ENCODE measurements around the gene TBC1D3K. TPM values are rescaled to one million over a fixed set of nuclear protein-coding genes. Genes with fewer than 3 reads are reported as not detected.
"Not testable (repeated sequence)": the region's sequence is repeated elsewhere in the genome, so short reads cannot be mapped to it uniquely, and the experiment has no call there.

Gene TBC1D3K
- total RNA-seq (not detected), polyA plus RNA-seq (ENCODE audit: insufficient read depth in 1 of 8, insufficient read length in 8 of 8, low replicate concordance in 1 of 8) (not detected)
- long read RNA-seq, donor 1 = 0 reads
- long read RNA-seq, donor 2 = 0 reads
- long read RNA-seq, donor 3 = 0 reads
- long read RNA-seq, donor 4 = 0 reads
- long read RNA-seq, donor 5 = 0 reads
- long read RNA-seq, donor 6 = 0 reads
- long read RNA-seq, donor 7 = 0 reads
- long read RNA-seq, donor 8 = 0 reads
- long read RNA-seq, donor 9 = 0 reads
- long read RNA-seq, donor 10 = 0 reads
- long read RNA-seq, donor 11 = 0 reads

DNA sequence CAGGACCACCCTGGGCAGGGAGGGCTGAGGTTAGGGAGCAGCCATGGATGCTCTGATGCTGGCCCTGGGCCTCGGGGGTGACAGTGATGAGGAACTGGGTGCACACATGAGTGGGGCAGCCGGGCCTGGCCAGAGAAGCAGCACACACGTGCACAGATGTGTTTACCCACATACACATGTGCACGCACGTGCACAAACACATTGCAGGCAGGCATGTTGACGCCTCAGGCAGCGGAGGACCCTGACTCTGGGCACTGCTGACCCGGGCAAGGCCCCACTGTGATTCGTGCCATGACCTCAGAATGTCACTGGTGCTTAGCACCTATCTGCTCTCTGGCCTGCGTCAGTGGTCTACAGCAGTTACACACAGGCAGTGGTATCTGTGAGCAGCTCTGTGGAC lies at the start of gene TBC1D3K:
TSS of gene TBC1D3K (plus strand) at position 301 of the 400 bp plus-strand sequence. CDS start 1,585 bp downstream, outside the sequence.
- H3K27me3 ChIP-seq (ENCODE audit: control insufficient read depth, insufficient read depth, low read length); H3K36me3 ChIP-seq (ENCODE audit: control insufficient read depth, insufficient read depth, low read length); H3K9me3 ChIP-seq (replicated peaks; ENCODE audit: control insufficient read depth, low read depth, low read length); H3K4me3 ChIP-seq (ENCODE audit: low read length); H3K27ac ChIP-seq (ENCODE audit: low read length); DNase-seq; H3K4me1 ChIP-seq (ENCODE audit: control insufficient read depth, insufficient read depth, low read length): not testable (repeated sequence)
- WGBS (ENCODE audit: insufficient coverage) = no CpG with 5 or more reads among the region's 10 CpGs

DNA sequence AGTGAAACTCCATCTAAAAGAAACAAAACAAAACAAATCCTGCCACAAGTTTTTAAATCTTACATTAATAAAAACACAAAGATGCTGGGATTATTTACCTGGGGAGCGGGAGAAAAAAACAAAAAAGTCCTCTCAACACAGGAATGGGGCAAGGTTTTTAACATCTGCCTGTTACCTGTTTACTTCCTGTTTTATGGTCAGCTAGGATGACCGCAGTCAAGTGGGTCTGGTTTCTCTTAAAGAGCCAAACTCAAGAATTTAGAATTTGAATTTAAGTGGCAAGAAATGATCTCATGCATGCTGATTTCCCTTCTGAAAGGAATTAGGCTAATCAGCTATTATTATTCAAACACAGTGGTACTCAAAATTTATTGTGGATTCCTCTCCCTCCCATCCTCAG lies 39.7 kb upstream of the TBC1D3K start:
- H3K9me3 ChIP-seq (replicated peaks; ENCODE audit: control insufficient read depth, low read depth, low read length) = no peaks in the 10 kb centered on the region
- DNase-seq = no peak
- WGBS (ENCODE audit: insufficient coverage) = no CpG with 5 or more reads among the region's 2 CpGs
- no peaks in the 10 kb centered on the region for H3K4me1 ChIP-seq (ENCODE audit: control insufficient read depth, insufficient read depth, low read length)
- no peak overlapping the region for H3K27ac ChIP-seq (ENCODE audit: low read length)
- no peaks in the 10 kb centered on the region for H3K36me3 ChIP-seq (ENCODE audit: control insufficient read depth, insufficient read depth, low read length)
- no peaks in the 10 kb centered on the region for H3K27me3 ChIP-seq (ENCODE audit: control insufficient read depth, insufficient read depth, low read length)
- H3K4me3 ChIP-seq (ENCODE audit: low read length) = no peak overlapping the region

DNA sequence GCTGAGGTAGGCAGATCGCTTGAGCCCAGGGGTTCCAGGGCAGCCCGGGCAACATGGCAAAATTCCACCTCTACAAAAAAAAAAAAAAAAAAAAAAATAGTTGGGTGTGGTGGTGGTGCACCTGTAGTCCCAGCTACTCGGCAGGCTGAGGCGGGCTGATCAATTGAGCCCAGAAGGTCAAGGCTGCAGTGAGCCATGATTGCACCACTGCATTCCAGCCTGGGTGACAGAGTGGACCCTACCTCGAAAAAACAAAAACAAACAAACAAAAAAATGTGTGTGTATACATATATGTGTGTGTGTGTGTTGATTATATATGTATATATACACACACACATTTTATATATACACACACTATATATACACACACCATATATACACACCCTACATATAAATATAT lies 39.1 kb upstream of the TBC1D3K start:
- Histone ChIP-seq H3K9me3 (replicated peaks; ENCODE audit: control insufficient read depth, low read depth, low read length) (no peaks in the 10 kb centered on the region), H3K4me3 (ENCODE audit: low read length) (no peak overlapping the region), H3K4me1 (ENCODE audit: control insufficient read depth, insufficient read depth, low read length) (no peaks in the 10 kb centered on the region), H3K27ac (ENCODE audit: low read length) (no peak overlapping the region), H3K36me3 (ENCODE audit: control insufficient read depth, insufficient read depth, low read length) (no peaks in the 10 kb centered on the region), H3K27me3 (ENCODE audit: control insufficient read depth, insufficient read depth, low read length) (no peaks in the 10 kb centered on the region)
- DNase-seq = no peak
- no CpG with 5 or more reads among the region's 5 CpGs for WGBS (ENCODE audit: insufficient coverage)

DNA sequence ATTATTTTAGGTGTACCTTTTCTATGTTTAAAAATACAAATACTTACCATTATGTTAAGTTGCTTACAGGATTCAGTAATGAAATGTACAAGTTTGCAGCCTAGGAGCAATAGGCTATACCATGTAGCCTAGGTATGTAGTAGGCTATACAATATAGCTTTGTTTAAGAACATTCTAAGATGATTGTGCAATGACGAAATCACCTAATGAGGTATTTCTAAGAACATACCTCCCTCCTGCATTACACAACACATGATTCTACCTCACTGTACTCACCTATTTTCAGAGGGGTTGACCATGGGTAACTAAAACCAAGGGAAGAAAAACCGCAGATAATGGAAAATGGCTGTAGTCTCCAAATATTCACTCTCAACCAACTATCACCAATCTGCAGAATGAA lies 35.3 kb upstream of the TBC1D3K start:
- no peak overlapping the region for H3K27ac ChIP-seq (ENCODE audit: low read length)
- no peaks in the 10 kb centered on the region for H3K36me3 ChIP-seq (ENCODE audit: control insufficient read depth, insufficient read depth, low read length)
- DNase-seq = no peak
- H3K4me1 ChIP-seq (ENCODE audit: control insufficient read depth, insufficient read depth, low read length) = no peaks in the 10 kb centered on the region
- H3K27me3 ChIP-seq (ENCODE audit: control insufficient read depth, insufficient read depth, low read length) = no peaks in the 10 kb centered on the region
- WGBS (ENCODE audit: insufficient coverage) = no CpG with 5 or more reads among the region's 2 CpGs
- H3K4me3 ChIP-seq (ENCODE audit: low read length) = no peak overlapping the region
- H3K9me3 ChIP-seq (replicated peaks; ENCODE audit: control insufficient read depth, low read depth, low read length) = no peaks in the 10 kb centered on the region

DNA sequence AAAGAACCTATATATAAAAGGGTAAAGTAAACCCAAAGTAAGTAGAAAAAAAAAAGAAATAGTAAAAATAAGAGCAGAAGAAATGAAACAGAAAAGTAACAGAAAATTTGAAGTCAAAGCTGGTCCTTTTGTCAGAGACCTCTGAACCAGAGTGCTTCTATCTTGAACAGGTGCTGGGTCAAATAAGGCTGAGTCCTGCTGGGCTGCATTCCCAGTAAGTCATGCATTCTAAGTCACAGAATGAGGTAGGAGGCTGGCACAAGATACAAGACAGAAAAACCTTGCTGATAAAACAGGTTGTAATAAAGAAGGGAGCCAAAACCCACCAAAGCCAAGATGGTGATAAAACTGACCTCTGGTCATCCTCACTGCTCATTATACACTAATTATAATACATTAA lies 27.3 kb upstream of the TBC1D3K start:
- DNase-seq; H3K27ac ChIP-seq (ENCODE audit: low read length); H3K36me3 ChIP-seq (ENCODE audit: control insufficient read depth, insufficient read depth, low read length); H3K9me3 ChIP-seq (replicated peaks; ENCODE audit: control insufficient read depth, low read depth, low read length); H3K4me3 ChIP-seq (ENCODE audit: low read length); H3K4me1 ChIP-seq (ENCODE audit: control insufficient read depth, insufficient read depth, low read length); H3K27me3 ChIP-seq (ENCODE audit: control insufficient read depth, insufficient read depth, low read length): not testable (repeated sequence)

Other genes starting within 250 kb of the TBC1D3K start
- not detected for gene HNF1B, start 179.4 kb upstream of the TBC1D3K start, total RNA-seq
- gene HNF1B, start 179.4 kb upstream of the TBC1D3K start, polyA plus RNA-seq (ENCODE audit: insufficient read depth in 1 of 8, insufficient read length in 8 of 8, low replicate concordance in 1 of 8) = 1 to 10 TPM in 1 of 8 donors, under 1 TPM in 2, not detected in 5; 0.09 to 2.4 (median 0.23) TPM
- gene TBC1D3L, start 64.6 kb downstream of the TBC1D3K start, total RNA-seq = 12.1 TPM
- 10 to 100 TPM in 5 of 8 donors, 1 to 10 TPM in 2, not detected in 1; 7.4 to 34.5 (median 18.6) TPM for gene TBC1D3L, start 64.6 kb downstream of the TBC1D3K start, polyA plus RNA-seq (ENCODE audit: insufficient read depth in 1 of 8, insufficient read length in 8 of 8, low replicate concordance in 1 of 8)
- gene TBC1D3D, start 79.6 kb downstream of the TBC1D3K start, total RNA-seq = 0.27 TPM
- gene TBC1D3D, start 79.6 kb downstream of the TBC1D3K start, polyA plus RNA-seq (ENCODE audit: insufficient read depth in 1 of 8, insufficient read length in 8 of 8, low replicate concordance in 1 of 8) = 1 to 10 TPM in 5 of 8 donors, under 1 TPM in 3; 0.66 to 5.0 (median 2.5) TPM
- not detected for gene TBC1D3C, start 144.2 kb downstream of the TBC1D3K start, total RNA-seq
- gene TBC1D3C, start 144.2 kb downstream of the TBC1D3K start, polyA plus RNA-seq (ENCODE audit: insufficient read depth in 1 of 8, insufficient read length in 8 of 8, low replicate concordance in 1 of 8) = 1 to 10 TPM in 2 of 8 donors, under 1 TPM in 2, not detected in 4; 0.39 to 3.0 (median 1.7) TPM
- gene TBC1D3E, start 203.5 kb downstream of the TBC1D3K start, total RNA-seq = not detected
- gene TBC1D3E, start 203.5 kb downstream of the TBC1D3K start, polyA plus RNA-seq (ENCODE audit: insufficient read depth in 1 of 8, insufficient read length in 8 of 8, low replicate concordance in 1 of 8) = 1 to 10 TPM in 1 of 8 donors, under 1 TPM in 1, not detected in 6; 0.28 to 4.4 TPM

Data from muscle of leg (tissue), 16 donors.